HUDEP-2 (cell line): ENCODE measurements around the gene C9orf50.

Source experiments
- DNase-seq, 76 experiments: peaks; one replicate each; lab custom pipeline; 2025; ENCODE audit not compliant: unreplicated experiment in 76 of 76; lab: John Stamatoyannopoulos, UW

Gene C9orf50

GRCh38 chr9:129612815-129613519, 7.9 kb downstream of the C9orf50 start:
- no peak for DNase-seq

- no peak for DNase-seq
These were observed 8.8 kb downstream of the C9orf50 start for GRCh38 chr9:129612123-129612522.

GRCh38 chr9:129611307-129611800, 9.5 kb downstream of the C9orf50 start:
- DNase-seq = no peak

GRCh38 chr9:129610473-129611306, 10.2 kb downstream of the C9orf50 start:
- DNase-seq = peak in 34 of 76 experiments; percentile 4 to 58 (median 22)

GRCh38 chr9:129610213-129610472, 10.8 kb downstream of the C9orf50 start:
- no peak for DNase-seq

- peak in 1 of 76 experiments; percentile 3 for DNase-seq
These were observed 11.3 kb downstream of the C9orf50 start for GRCh38 chr9:129609486-129610212.

- no peak for DNase-seq
These were observed 12.1 kb downstream of the C9orf50 start for GRCh38 chr9:129608561-129609481.

GRCh38 chr9:129607027-129607387, 13.9 kb downstream of the C9orf50 start:
- no peak for DNase-seq

GRCh38 chr9:129606161-129607026, 14.5 kb downstream of the C9orf50 start:
- DNase-seq = no peak

GRCh38 chr9:129604766-129605163, 16.1 kb downstream of the C9orf50 start:
- DNase-seq = no peak

GRCh38 chr9:129604056-129604765, 16.7 kb downstream of the C9orf50 start:
- no peak for DNase-seq

GRCh38 chr9:129602598-129603415, 18.1 kb downstream of the C9orf50 start:
- no peak for DNase-seq

- no peak for DNase-seq
These were observed 19.7 kb downstream of the C9orf50 start for GRCh38 chr9:129601082-129601674.

- DNase-seq = no peak
These were observed 22.8 kb downstream of the C9orf50 start for GRCh38 chr9:129598089-129598596.

- DNase-seq = no peak
These were observed 23.4 kb downstream of the C9orf50 start for GRCh38 chr9:129597355-129598088.

GRCh38 chr9:129596541-129597331, 24.2 kb downstream of the C9orf50 start:
- no peak for DNase-seq
